IPS DF 6.9 (cell line): ENCODE measurements around the gene TNRC18.
"Not testable (repeated sequence)": the region's sequence is repeated elsewhere in the genome, so short reads cannot be mapped to it uniquely, and the experiment has no call there.

Source experiments
- DNase-seq: peaks from one replicate; pipeline ENCODE4 v3.0.0-alpha.2; 2013; ENCODE audit warnings: low read depth, low spot score
- H3K27ac ChIP-seq: one replicate; pipeline ENCODE4 v1.5.1; 2013; ENCODE audit warnings: low read length, control low read depth
- H3K27me3 ChIP-seq: 2 replicates; pipeline ENCODE4 v1.6.1; 2013; ENCODE audit warnings: mild to moderate bottlenecking, low read length; ENCODE audit not compliant: control insufficient read depth, insufficient read depth
- H3K36me3 ChIP-seq: 2 replicates; pipeline ENCODE4 v1.6.1; 2013; ENCODE audit warnings: low read length; ENCODE audit not compliant: control insufficient read depth, insufficient read depth
- H3K4me1 ChIP-seq: 2 replicates; pipeline ENCODE4 v1.6.1; 2013; ENCODE audit warnings: low read length; ENCODE audit not compliant: control insufficient read depth, insufficient read depth
- H3K4me3 ChIP-seq: 2 replicates; pipeline ENCODE4 v1.5.1; 2013; ENCODE audit warnings: mild to moderate bottlenecking, low read length
- H3K9me3 ChIP-seq: 2 replicates; pipeline ENCODE4 v1.6.1; 2013; ENCODE audit warnings: low read length, inconsistent platforms; ENCODE audit not compliant: control insufficient read depth, insufficient read depth
- WGBS: extraction: QIAGEN DNeasy Blood & Tissue Kit; methylation state at CpG from one replicate; pipeline ENCODE4 v1.1.7; 2013; ENCODE audit warnings: mixed read lengths, missing lambda C conversion rate; ENCODE audit not compliant: insufficient read length, insufficient coverage; 5-methylcytosine and 5-hydroxymethylcytosine counted together

Gene TNRC18

GRCh38 chr7:5273831-5274405 is 149.7 kb downstream of the TNRC18 start:
- not testable (repeated sequence) for H3K4me3 ChIP-seq, H3K9me3 ChIP-seq, DNase-seq, H3K4me1 ChIP-seq, H3K36me3 ChIP-seq, H3K27ac ChIP-seq, H3K27me3 ChIP-seq
- no CpG with 5 or more reads among the region's 18 CpGs for WGBS

DNA sequence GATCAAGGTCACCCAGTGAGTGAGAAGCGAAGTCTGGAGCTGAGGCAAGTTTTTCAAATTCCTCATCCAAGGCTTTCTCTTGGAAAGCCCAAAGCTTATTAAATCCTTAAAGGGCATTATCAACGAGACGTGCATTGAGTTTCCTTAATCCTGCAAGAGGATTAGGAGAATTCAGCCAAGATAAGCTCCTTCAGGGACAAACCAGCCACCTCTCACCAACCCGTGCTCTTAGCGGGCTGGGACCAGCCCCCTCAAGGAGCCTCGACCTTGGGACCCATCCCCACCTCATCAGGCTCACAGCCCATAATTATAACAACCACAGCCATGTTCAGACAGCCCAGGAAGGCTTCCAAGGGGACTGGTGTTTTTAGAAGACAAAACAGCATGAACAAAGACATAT is 152.8 kb downstream of the TNRC18 start:
- WGBS: no CpG with 5 or more reads among the region's 6 CpGs
- H3K36me3 ChIP-seq: no peaks in the 10 kb centered on the region
- H3K4me1 ChIP-seq: no peaks in the 10 kb centered on the region
- DNase-seq: no peak
- no peaks in the 10 kb centered on the region for H3K27me3 ChIP-seq
- H3K4me3 ChIP-seq: no peak overlapping the region
- H3K27ac ChIP-seq: no peak overlapping the region
- H3K9me3 ChIP-seq: no peaks in the 10 kb centered on the region

DNA sequence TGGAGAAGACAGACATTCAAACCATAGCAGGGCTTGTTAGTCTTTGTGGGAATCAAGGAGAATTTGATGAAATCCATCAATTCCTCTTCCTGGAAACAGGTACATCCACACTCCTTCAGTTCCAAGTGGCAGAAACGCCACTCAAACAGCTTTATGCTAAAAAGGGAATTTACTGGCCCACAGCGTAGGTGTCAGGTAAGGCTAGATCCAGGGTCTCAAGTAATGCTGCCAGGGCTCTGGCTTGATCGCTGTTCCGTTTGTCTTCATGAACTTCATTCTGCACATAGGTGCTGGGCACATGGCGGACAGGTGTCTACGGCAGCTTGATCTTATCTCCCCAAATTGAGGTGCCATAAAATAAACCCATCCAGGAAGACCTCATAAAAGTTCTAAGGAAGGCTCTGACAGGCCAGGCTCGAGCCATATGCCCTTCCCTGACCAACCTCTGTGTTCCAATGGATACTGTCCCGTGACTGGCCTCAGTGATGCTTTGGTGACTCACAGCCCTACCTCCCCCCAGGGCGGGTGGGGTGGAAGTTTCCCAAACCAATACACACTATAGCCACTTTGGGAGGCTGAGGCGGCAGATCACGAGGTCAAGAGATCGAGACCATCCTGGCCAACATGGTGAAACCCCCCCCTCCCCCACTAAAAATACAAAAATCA is 153.5 kb downstream of the TNRC18 start:
- no CpG with 5 or more reads among the region's 12 CpGs for WGBS
- H3K36me3 ChIP-seq, H3K4me1 ChIP-seq, H3K27me3 ChIP-seq, H3K9me3 ChIP-seq, DNase-seq, H3K4me3 ChIP-seq, H3K27ac ChIP-seq: not testable (repeated sequence)

DNA sequence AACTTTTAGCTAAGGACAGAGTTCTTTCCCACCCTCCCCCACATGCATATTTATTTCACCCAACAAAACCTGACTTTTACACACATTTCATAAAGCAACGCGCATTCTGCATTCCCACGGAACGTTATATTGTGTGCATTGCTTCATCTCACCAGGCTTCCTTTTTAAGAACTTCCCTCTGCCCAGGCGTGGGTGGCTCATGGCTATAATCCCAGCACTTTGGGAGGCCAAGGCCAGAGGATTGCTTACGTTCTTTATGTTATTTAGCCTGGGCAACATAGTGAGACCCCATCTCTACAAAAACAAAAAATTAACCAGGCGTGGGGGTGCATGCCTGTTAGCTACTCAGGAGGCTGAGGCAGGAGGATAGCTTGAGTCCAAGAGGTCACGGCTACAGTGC is 155.8 kb downstream of the TNRC18 start:
- not testable (repeated sequence) for H3K27me3 ChIP-seq, DNase-seq, H3K27ac ChIP-seq, H3K4me3 ChIP-seq, H3K4me1 ChIP-seq, H3K9me3 ChIP-seq, H3K36me3 ChIP-seq
- WGBS: no CpG with 5 or more reads among the region's 8 CpGs

DNA sequence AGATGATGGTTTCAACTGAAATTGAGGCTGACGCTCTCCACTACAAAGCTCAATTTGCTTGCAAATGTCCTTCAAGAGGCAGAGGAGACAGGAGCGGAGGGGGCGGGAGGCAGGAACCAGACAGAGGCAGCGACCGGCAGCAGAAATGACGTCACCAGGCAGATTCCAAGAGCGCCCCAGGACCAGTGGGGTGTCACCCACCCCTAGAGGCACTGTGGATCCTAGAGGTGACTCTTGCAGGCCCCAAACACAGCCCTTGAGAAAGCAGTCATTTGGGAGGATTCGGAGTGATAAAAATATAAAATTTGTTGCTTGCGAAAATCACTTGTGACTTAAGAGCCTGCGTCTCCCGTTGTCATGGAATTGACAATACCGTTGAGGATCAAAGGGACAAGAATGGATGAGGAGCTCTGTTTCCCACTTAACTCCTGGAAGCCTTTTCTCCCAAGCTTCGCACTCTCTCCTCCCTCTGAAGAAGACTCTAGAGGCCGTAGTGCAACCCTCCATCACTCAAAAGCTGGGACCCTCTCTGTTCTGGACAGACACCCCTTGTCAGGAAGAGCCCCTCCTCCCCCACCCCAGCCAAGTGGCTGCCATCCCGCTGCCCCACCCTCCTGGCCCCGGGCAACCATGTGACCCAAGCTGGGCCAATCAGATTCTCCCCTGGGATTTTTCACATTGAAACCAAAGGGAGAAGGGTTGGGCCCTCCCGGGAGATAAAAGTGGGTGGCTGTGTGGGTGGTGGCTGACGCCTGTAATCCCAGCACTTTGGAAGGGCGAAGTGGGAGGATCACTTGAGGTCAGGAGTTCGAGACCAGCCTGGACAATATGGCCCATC is 157.2 kb downstream of the TNRC18 start:
- no peaks in the 10 kb centered on the region for H3K36me3 ChIP-seq
- H3K4me3 ChIP-seq: no peak overlapping the region
- DNase-seq: no peak
- no peaks in the 10 kb centered on the region for H3K9me3 ChIP-seq
- H3K4me1 ChIP-seq: no peaks in the 10 kb centered on the region
- H3K27ac ChIP-seq: no peak overlapping the region
- no CpG with 5 or more reads among the region's 20 CpGs for WGBS
- no peaks in the 10 kb centered on the region for H3K27me3 ChIP-seq

GRCh38 chr7:5265320-5266190 is 158.1 kb downstream of the TNRC18 start:
- Histone ChIP-seq H3K27me3 (no peaks in the 10 kb centered on the region), H3K4me1 (no peaks in the 10 kb centered on the region), H3K27ac (no peak overlapping the region), H3K4me3 (no peak overlapping the region), H3K36me3 (no peaks in the 10 kb centered on the region), H3K9me3 (no peaks in the 10 kb centered on the region)
- no CpG with 5 or more reads among the region's 19 CpGs for WGBS
- no peak for DNase-seq

DNA sequence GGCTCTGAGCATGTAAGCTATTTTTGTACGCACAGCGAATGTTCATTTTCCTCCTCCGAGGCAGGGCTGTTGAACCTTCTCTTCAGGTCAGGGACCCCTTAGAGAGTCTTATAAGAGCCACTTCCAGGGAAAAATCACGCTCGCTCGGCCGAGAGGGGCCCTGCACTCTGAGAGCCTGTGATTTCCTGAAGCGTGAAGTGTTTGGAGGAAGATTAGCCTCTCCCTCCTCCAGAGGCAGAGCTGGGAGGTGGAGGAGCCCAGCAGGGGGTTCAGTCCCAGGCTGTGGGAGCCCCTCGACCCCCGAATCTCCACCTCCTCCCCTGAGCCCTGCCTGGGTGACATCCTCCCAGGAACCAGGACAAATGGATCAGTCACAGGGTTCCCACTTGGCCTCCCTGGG is 160.6 kb downstream of the TNRC18 start:
- not testable (repeated sequence) for DNase-seq, H3K9me3 ChIP-seq, H3K4me1 ChIP-seq, H3K27me3 ChIP-seq, H3K27ac ChIP-seq, H3K36me3 ChIP-seq, H3K4me3 ChIP-seq
- whole genome bisulfite sequencing: no CpG with 5 or more reads among the region's 10 CpGs

GRCh38 chr7:5260530-5261068 is 163.0 kb downstream of the TNRC18 start:
- no CpG with 5 or more reads among the region's 15 CpGs for WGBS
- H3K27ac ChIP-seq, H3K4me3 ChIP-seq, H3K9me3 ChIP-seq, H3K27me3 ChIP-seq, H3K4me1 ChIP-seq, DNase-seq, H3K36me3 ChIP-seq: not testable (repeated sequence)
